ENCODE data around the gene UBTF.
"Not testable (repeated sequence)": the region's sequence is repeated elsewhere in the genome, so short reads cannot be mapped to it uniquely, and the experiment has no call there.

Gene UBTF

GRCh38 chr17:44247440-44247841, 28.0 kb upstream of the UBTF start:
- no peak for DNase-seq

DNA sequence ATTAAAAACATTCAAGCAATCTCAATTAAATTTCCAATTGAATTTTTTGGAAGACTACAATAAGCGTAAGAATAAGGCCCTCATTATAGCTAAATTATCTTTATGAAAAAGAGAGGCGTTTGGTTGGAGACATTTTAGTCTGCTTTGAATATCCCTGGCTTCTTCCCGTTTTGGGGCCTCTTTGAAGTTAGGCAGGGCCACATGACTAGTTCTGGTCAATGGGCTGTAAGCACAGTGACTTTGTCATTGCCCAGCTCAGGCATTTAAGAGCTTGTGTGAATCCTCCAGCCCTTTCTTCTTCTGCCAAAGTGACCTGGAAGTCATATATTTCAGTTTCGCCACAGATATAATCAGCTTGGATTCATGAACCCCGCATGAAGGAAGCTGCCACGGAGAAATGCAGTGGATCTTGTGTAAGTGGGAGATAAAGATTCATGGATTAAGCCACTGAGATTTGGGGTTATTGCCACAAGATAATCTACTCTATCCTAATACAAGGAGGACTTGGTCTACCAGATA, 21.7 kb upstream of the UBTF start:
- no peak for DNase-seq

DNA sequence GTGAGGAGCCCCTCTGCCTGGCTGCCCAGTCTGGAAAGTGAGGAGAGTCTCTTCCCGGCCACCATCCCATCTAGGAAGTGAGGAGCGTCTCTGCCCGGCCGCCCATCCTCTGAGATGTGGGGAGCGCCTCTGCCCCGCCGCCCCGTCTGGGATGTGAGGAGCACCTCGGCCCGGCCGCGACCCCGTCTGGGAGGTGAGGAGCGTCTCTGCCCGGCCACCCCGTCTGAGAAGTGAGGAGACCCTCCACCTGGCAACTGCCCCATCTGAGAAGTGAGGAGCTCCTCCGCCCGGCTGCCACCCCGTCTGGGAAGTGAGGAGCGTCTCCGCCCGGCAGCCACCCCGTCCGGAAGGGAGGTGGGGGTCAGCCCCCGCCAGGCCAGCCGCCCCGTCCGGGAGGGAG, 18.4 kb upstream of the UBTF start:
- not testable (repeated sequence) for DNase-seq

- no peak for DNase-seq
Measured at GRCh38 chr17:44236444-44236991, 17.0 kb upstream of the UBTF start.

GRCh38 chr17:44235583-44235936, 16.1 kb upstream of the UBTF start:
- no peak for DNase-seq

- no peak for DNase-seq
Measured at GRCh38 chr17:44233582-44233981, 14.1 kb upstream of the UBTF start.

DNA sequence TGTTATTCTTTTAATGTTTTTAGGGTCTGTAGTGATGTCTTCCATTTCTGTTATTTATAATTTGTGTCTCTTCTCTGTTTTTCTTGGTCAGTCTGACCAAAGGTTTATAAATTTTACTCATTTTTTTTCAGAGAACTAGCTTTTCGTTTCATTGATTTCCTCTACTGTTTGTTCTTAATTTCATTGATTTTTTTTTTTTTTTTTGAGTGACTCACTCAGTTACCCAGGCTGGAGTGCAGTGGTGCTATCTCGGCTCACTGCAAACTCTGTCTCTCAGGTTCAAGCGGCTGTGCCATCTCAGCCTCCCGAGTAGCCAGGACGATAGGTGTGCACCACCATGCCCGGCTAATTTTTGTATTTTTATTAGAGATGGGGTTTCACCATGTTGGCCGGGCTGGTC, 12.6 kb upstream of the UBTF start:
- no peak for DNase-seq

GRCh38 chr17:44230140-44230539, 10.7 kb upstream of the UBTF start:
- no peak for DNase-seq

DNA sequence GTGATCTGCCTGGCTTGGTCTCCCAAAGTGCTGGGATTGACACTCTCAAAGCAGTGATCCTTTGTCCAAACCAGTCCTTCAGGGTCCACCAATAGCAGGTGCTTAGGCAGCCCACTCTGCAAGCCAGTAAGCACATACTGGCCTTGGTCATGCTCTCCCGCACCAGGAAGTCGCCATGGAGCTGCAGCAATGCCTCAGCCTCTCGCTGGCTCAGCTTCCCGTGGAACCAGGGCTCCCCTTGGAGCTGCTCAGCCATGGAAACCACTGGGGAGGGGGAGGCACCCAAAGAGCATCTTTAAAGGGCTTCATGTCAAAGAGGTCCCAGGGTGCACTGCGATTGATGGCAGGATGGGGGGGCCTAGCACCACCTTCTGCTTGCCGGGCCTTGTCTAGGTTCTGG, 9.6 kb upstream of the UBTF start:
- no peak for DNase-seq

- no peak for DNase-seq
Measured at GRCh38 chr17:44223541-44224071, 4.1 kb upstream of the UBTF start.

- peak; percentile 70 for DNase-seq
Measured at GRCh38 chr17:44222112-44222869, 2.8 kb upstream of the UBTF start.

DNA sequence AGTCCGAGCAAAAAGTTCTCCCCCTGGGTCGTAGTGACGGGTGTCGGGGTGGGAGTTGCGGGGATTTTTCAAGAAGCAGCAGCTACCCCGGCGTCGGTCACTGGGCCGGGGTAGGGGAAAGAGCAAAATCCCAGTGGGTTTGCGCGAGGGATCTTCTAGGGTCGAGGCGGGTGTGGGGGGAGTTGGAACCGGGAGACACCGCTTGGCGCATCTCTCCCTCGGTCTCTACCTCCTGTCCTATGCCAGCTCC, 2.3 kb upstream of the UBTF start:
- DNase-seq = no peak

GRCh38 chr17:44221084-44221861, 1.8 kb upstream of the UBTF start:
- peak; percentile 84 for DNase-seq

GRCh38 chr17:44220213-44221083, 973 bp upstream of the UBTF start:
- peak; percentile 56 for DNase-seq

GRCh38 chr17:44219108-44219615, 313 bp downstream of the UBTF start:
- DNase-seq = no peak

GRCh38 chr17:44218344-44219107, 949 bp downstream of the UBTF start:
- peak; percentile 89 for DNase-seq

- no peak for DNase-seq
Measured at GRCh38 chr17:44217738-44218343, 1.6 kb downstream of the UBTF start.

GRCh38 chr17:44216694-44217093, 2.8 kb downstream of the UBTF start:
- no peak for DNase-seq

- no peak for DNase-seq
Measured at GRCh38 chr17:44216173-44216572, 3.3 kb downstream of the UBTF start.

GRCh38 chr17:44214896-44215295, 4.6 kb downstream of the UBTF start:
- no peak for DNase-seq

DNA sequence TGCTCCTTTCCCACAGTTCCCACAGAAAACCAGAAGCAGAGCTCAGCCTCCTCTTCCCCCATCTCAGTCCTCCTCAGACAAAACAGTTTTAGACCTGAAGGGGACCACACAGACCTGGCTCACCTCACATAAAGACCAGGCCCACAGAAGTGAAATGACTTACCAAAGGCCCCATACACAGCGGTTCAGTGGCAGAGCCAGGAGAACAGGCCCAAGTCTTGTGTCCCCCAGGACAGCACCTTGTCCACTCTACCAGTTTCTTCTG, 5.3 kb downstream of the UBTF start:
- no peak for DNase-seq

Measured in NCI-H526 treated with DMSO at 0.1 percent for 48 hours (cell line).